A549 (cell line): Measurements from ENCODE around the gene TPD52L1.

ENCODE experiments used
- CTCF ChIP-seq: fragments of >200 bp; sonication (Bioruptor Twin); formaldehyde crosslinking; IDR thresholded peaks from 3 replicates; pipeline ENCODE4 v1.5.1; 2016
- EP300 ChIP-seq, 2 experiments: fragments of >200 bp; sonication (Bioruptor Twin); formaldehyde crosslinking; IDR thresholded peaks; 2 replicates in 1 of 2; 3 replicates in 1 of 2; pipeline ENCODE4 v1.6.1; 2016 to 2017
- JUN ChIP-seq, 2 experiments: fragments of >200 bp; sonication (Bioruptor Twin); formaldehyde crosslinking; IDR thresholded peaks; 2 replicates in 1 of 2; 3 replicates in 1 of 2; pipeline ENCODE4 v1.6.1; 2016 to 2017
- MYC ChIP-seq: IDR thresholded peaks from 2 replicates; pipeline ENCODE4 v1.6.1; 2012; ENCODE audit warnings: mild to moderate bottlenecking, inconsistent platforms, low read length, improper control_type of control experiment, borderline replicate concordance
- POLR2A ChIP-seq: IDR thresholded peaks from 2 replicates; pipeline ENCODE4 v1.6.1; 2012; ENCODE audit warnings: mild to moderate bottlenecking, low read length
- SMC3 ChIP-seq: fragments of >200 bp; sonication (Bioruptor Twin); formaldehyde crosslinking; IDR thresholded peaks from 3 replicates; pipeline ENCODE4 v1.6.1; 2018; ENCODE audit warnings: inconsistent platforms

GRCh38 chr6:125264476-125264875 lies 110.9 kb downstream of the TPD52L1 start:
- TF ChIP-seq SMC3 (no peak), POLR2A (no peak), CTCF (no peak), JUN (IDR thresholded peaks at IDR 0.05) (no peak), MYC (no peak), EP300 (IDR thresholded peaks at IDR 0.05) (no peak)
